Measurements from ENCODE around the gene PLXNA4. TPM values are rescaled to one million over a fixed set of nuclear protein-coding genes. Genes with fewer than 3 reads are reported as not detected.

PLXNA4 gene
- total RNA-seq, 4 donors from 2014 or later: 0.31 to 0.66 (median 0.43) TPM

DNA sequence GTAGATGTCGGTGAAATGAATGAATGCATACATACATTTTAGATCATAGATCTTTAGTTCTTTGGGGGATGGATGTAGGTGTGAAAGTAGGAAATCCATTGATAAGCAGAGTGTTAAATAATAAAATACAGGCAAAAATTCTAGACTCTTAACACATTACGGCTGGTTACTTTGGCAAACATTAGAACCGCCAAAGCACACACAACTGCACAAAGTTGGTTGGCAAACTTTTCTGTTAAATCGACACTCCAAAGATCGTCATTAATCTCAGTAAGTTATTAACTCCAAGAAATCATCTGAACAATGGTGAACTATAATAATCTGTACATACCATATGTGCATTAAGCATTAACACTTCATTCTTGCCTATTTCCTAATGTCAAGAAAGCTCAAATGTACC lies 231.2 kb downstream of the PLXNA4 start:
- peaks cover 0 to 5% of the 10 kb centered on the region in 2 donors for H3K4me1 ChIP-seq
- H3K36me3 ChIP-seq: no peaks in the 10 kb centered on the region
- H3K9me3 ChIP-seq: no peaks in the 10 kb centered on the region
- intact Hi-C loops (cut with DNase I; ENCODE audit: low total_unique reads) (no loop called here), in situ Hi-C loops (cut with MboI; ENCODE audit: low sequenced_read_pairs in 4 of 4) (no loop called here)
- no peak overlapping the region for H3K4me3 ChIP-seq
- DNase-seq: no peak
- H3K27me3 ChIP-seq: no peaks in the 10 kb centered on the region
- TF ChIP-seq POLR2A (IDR thresholded peaks at IDR 0.05): no peak
- TF ChIP-seq, protein P1, sequence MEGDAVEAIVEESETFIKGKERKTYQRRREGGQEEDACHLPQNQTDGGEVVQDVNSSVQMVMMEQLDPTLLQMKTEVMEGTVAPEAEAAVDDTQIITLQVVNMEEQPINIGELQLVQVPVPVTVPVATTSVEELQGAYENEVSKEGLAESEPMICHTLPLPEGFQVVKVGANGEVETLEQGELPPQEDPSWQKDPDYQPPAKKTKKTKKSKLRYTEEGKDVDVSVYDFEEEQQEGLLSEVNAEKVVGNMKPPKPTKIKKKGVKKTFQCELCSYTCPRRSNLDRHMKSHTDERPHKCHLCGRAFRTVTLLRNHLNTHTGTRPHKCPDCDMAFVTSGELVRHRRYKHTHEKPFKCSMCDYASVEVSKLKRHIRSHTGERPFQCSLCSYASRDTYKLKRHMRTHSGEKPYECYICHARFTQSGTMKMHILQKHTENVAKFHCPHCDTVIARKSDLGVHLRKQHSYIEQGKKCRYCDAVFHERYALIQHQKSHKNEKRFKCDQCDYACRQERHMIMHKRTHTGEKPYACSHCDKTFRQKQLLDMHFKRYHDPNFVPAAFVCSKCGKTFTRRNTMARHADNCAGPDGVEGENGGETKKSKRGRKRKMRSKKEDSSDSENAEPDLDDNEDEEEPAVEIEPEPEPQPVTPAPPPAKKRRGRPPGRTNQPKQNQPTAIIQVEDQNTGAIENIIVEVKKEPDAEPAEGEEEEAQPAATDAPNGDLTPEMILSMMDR (IDR thresholded peaks at IDR 0.05 in 4 of 5, conservative IDR thresholded peaks at IDR 0.05 in 1 of 5): no peak
- H3K27ac ChIP-seq: no peak overlapping the region
- no peak for ATAC-seq

DNA sequence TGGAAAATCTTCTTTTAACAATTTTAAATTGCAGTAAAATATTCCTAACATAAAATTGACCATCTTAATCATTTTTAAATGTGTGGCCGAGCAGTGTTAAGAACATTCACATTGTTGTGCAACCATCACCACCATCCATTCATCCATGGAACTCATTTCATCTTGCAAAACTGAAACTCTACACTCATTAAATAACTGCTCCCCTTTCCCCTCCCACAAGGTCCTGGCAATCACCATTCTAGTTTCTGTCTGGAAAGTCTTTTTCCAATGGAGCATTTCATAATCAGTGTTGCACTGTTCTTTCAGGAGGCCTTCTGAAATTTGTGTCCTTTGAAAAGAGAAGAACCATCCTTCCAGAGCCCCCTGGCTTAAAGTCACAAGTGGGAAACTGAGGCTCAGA lies 233.1 kb downstream of the PLXNA4 start:
- intact Hi-C loops (cut with DNase I; ENCODE audit: low total_unique reads) (no loop called here), in situ Hi-C loops (cut with MboI; ENCODE audit: low sequenced_read_pairs in 4 of 4) (no loop called here)
- no peaks in the 10 kb centered on the region for H3K9me3 ChIP-seq
- H3K27ac ChIP-seq: peak overlapping the region in 1 of 4 donors; percentile 10
- ATAC-seq (peak; percentile 58 to 75), DNase-seq (peak; percentile 12 to 35)
- no peaks in the 10 kb centered on the region for H3K36me3 ChIP-seq
- H3K4me3 ChIP-seq: no peak overlapping the region
- H3K27me3 ChIP-seq: no peaks in the 10 kb centered on the region
- no peak for TF ChIP-seq POLR2A (IDR thresholded peaks at IDR 0.05)
- TF ChIP-seq, protein P1 (IDR thresholded peaks at IDR 0.05 in 4 of 5, conservative IDR thresholded peaks at IDR 0.05 in 1 of 5): no peak
- no peaks in the 10 kb centered on the region for H3K4me1 ChIP-seq

DNA sequence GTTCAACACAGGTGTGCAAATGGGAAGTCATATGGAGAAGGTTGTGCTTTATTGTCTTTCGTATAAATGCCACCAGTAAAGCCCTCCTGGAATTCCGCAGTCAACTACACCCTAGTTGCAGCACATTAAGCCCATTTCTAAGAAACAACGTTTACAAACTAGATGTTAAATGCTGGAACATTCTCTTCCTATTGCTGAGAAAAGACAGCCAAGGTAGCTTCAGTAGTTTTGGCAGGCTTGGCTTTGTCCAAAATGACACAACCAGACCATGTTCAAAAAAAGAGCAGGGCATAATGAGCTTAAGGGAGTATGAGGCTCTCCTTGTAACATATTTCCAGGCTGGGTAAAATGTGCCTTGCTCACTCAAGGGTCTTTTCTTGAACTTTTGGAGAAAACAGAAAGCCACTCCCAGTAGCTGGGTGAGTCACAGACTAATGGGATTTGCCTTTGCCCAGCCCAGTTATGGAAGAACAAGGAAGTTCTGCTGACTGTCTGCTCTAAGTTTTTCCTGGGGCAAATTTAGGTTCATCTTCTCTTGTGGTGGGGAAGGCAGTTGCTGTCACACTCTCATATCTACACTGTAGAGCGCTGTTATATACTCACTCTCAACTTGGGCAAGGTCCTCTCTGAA lies 238.7 kb downstream of the PLXNA4 start:
- in situ Hi-C loops (cut with MboI; ENCODE audit: low sequenced_read_pairs in 4 of 4): no loop called here
- intact Hi-C loops (cut with DNase I; ENCODE audit: low total_unique reads): no loop called here
- H3K27ac ChIP-seq: no peak overlapping the region
- ATAC-seq (no peak), DNase-seq (no peak)
- H3K9me3 ChIP-seq: no peaks in the 10 kb centered on the region
- no peaks in the 10 kb centered on the region for H3K4me1 ChIP-seq
- TF ChIP-seq, protein P1 (IDR thresholded peaks at IDR 0.05 in 4 of 5, conservative IDR thresholded peaks at IDR 0.05 in 1 of 5): no peak
- no peak overlapping the region for H3K4me3 ChIP-seq
- no peaks in the 10 kb centered on the region for H3K36me3 ChIP-seq
- no peaks in the 10 kb centered on the region for H3K27me3 ChIP-seq

DNA sequence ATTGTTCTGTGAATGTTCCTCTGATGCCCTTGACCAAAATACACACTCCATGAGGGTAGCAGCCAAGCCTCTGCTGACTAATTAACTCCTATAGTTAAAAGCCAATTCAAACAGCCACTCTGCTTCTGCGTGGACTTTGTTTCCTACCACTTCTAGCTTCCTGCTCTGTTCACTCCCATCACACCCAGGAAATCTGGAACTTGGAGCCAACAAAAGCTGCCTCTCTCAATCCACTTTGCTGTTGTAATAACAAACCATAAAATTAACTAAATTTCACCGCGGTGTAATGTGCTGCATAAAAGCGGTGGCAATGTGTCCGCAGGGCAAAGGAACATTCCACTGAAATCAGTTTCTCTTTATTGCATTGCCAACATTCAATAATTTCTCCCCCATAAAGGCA lies 239.5 kb downstream of the PLXNA4 start:
- in situ Hi-C loops (cut with MboI; ENCODE audit: low sequenced_read_pairs in 4 of 4) (no loop called here), intact Hi-C loops (cut with DNase I; ENCODE audit: low total_unique reads) (no loop called here)
- no peak for ATAC-seq

DNA sequence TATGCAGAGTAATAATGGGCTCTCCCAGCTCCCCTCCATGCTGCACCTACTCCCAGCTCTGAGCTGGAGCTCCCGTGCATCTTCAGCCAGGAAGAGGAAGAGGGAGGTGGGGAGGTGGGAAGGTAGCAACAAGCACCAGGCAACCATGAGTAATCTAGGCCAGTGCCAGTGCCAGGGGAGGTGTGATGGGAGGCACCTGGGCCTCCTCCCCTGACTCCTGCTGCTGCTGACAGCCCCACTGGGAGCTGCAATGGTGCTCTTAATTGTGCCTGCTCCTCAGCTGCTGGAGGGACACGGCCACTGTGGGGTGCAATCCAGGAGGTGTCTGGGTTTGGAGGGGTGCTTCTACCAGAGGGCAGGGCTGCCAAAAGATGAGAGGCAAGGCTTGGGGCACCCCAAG lies 243.0 kb downstream of the PLXNA4 start:
- DNase-seq (no peak), ATAC-seq (no peak)
- H3K9me3 ChIP-seq: no peaks in the 10 kb centered on the region
- H3K36me3 ChIP-seq: no peaks in the 10 kb centered on the region
- H3K4me1 ChIP-seq: no peaks in the 10 kb centered on the region
- TF ChIP-seq POLR2A (IDR thresholded peaks at IDR 0.05): no peak
- TF ChIP-seq, protein P1 (IDR thresholded peaks at IDR 0.05 in 4 of 5, conservative IDR thresholded peaks at IDR 0.05 in 1 of 5): no peak
- no peaks in the 10 kb centered on the region for H3K27me3 ChIP-seq
- intact Hi-C loops (cut with DNase I; ENCODE audit: low total_unique reads) (no loop called here), in situ Hi-C loops (cut with MboI; ENCODE audit: low sequenced_read_pairs in 4 of 4) (no loop called here)
- H3K4me3 ChIP-seq: no peak overlapping the region
- no peak overlapping the region for H3K27ac ChIP-seq

More for the DNA sequence above, 239.5 kb downstream of the PLXNA4 start:
- Histone ChIP-seq H3K4me1 (no peaks in the 10 kb centered on the region), H3K27me3 (no peaks in the 10 kb centered on the region), H3K27ac (no peak overlapping the region), H3K4me3 (no peak overlapping the region), H3K36me3 (no peaks in the 10 kb centered on the region), H3K9me3 (no peaks in the 10 kb centered on the region)
- TF ChIP-seq POLR2A (IDR thresholded peaks at IDR 0.05): no peak
- DNase-seq: no peak
